Measurements from ENCODE around the gene PLD6. TPM values are rescaled to one million over a fixed set of nuclear protein-coding genes. Genes with fewer than 3 reads are reported as not detected.

Gene PLD6
- total RNA-seq, 4 donors from 2014 or later = 3.1 to 13.7 (median 6.9) TPM

- no peak overlapping the region for H3K27ac ChIP-seq (replicated peaks in 1 of 4)
- peaks cover 32 to 67% (median 65%) of the 10 kb centered on the region in 4 donors for H3K36me3 ChIP-seq
- DNase-seq (ENCODE audit: extremely low spot score) = no peak
- H3K9me3 ChIP-seq = no peaks in the 10 kb centered on the region
- WGBS = 94% methylated on average over 3 of the region's 3 CpGs
- H3K27me3 ChIP-seq = no peaks in the 10 kb centered on the region
- intact Hi-C loops (cut with DNase I) = no loop called here
- no peaks in the 10 kb centered on the region for H3K4me1 ChIP-seq
- no peak overlapping the region for H3K4me3 ChIP-seq
- TF ChIP-seq POLR2AphosphoS5 (IDR thresholded peaks at IDR 0.05) (no peak), EP300 (IDR thresholded peaks at IDR 0.05) (no peak), CTCF (IDR thresholded peaks at IDR 0.05) (no peak), POLR2A (IDR thresholded peaks at IDR 0.05; ENCODE audit: low read depth) (no peak)
Measured at GRCh38 chr17:17246879-17247278, 40.7 kb upstream of the PLD6 start.

- WGBS = 97% methylated on average over 5 of the region's 6 CpGs
- intact Hi-C loops (cut with DNase I) = no loop called here
Measured at GRCh38 chr17:17243163-17243562, 37.0 kb upstream of the PLD6 start.

GRCh38 chr17:17242246-17242645 lies 36.1 kb upstream of the PLD6 start:
- intact Hi-C loops (cut with DNase I) = no loop called here
- no peak overlapping the region for H3K27ac ChIP-seq (replicated peaks in 1 of 4)
- H3K4me3 ChIP-seq = no peak overlapping the region
- WGBS = 100% methylated on average over 6 of the region's 7 CpGs
- no peaks in the 10 kb centered on the region for H3K27me3 ChIP-seq
- peaks cover 18 to 23% (median 20%) of the 10 kb centered on the region in 4 donors for H3K36me3 ChIP-seq
- no peak for TF ChIP-seq POLR2A (IDR thresholded peaks at IDR 0.05; ENCODE audit: low read depth)
- no peak for TF ChIP-seq CTCF (IDR thresholded peaks at IDR 0.05)
- TF ChIP-seq EP300 (IDR thresholded peaks at IDR 0.05) = no peak
- TF ChIP-seq POLR2AphosphoS5 (IDR thresholded peaks at IDR 0.05) = no peak
- no peaks in the 10 kb centered on the region for H3K9me3 ChIP-seq
- peaks cover 0 to 10% (median 10%) of the 10 kb centered on the region in 4 donors for H3K4me1 ChIP-seq
- no peak for DNase-seq (ENCODE audit: extremely low spot score)

More at GRCh38 chr17:17243163-17243562, 37.0 kb upstream of the PLD6 start:
- no peak for TF ChIP-seq POLR2AphosphoS5 (IDR thresholded peaks at IDR 0.05)
- TF ChIP-seq CTCF (IDR thresholded peaks at IDR 0.05) = no peak
- no peak for TF ChIP-seq EP300 (IDR thresholded peaks at IDR 0.05)
- TF ChIP-seq POLR2A (IDR thresholded peaks at IDR 0.05; ENCODE audit: low read depth) = no peak
- Histone ChIP-seq H3K27ac (replicated peaks in 1 of 4) (no peak overlapping the region), H3K4me3 (no peak overlapping the region), H3K9me3 (no peaks in the 10 kb centered on the region), H3K4me1 (peaks cover 0 to 6% (median 5%) of the 10 kb centered on the region in 4 donors), H3K36me3 (peaks cover 27 to 32% (median 29%) of the 10 kb centered on the region in 4 donors), H3K27me3 (no peaks in the 10 kb centered on the region)
- no peak for DNase-seq (ENCODE audit: extremely low spot score)

- TF ChIP-seq POLR2AphosphoS5 (IDR thresholded peaks at IDR 0.05) (no peak), POLR2A (IDR thresholded peaks at IDR 0.05; ENCODE audit: low read depth) (no peak), EP300 (IDR thresholded peaks at IDR 0.05) (no peak), CTCF (IDR thresholded peaks at IDR 0.05) (no peak)
- Histone ChIP-seq H3K9me3 (no peaks in the 10 kb centered on the region), H3K36me3 (peaks cover 12 to 17% (median 14%) of the 10 kb centered on the region in 4 donors), H3K27me3 (no peaks in the 10 kb centered on the region), H3K4me3 (no peak overlapping the region), H3K4me1 (peaks cover 0 to 10% (median 10%) of the 10 kb centered on the region in 4 donors), H3K27ac (replicated peaks in 1 of 4) (no peak overlapping the region)
- WGBS = 85% methylated on average over 10 of the region's 10 CpGs
- intact Hi-C loops (cut with DNase I) = no loop called here
- no peak for DNase-seq (ENCODE audit: extremely low spot score)
Measured at GRCh38 chr17:17241656-17242055, 35.5 kb upstream of the PLD6 start.

- intact Hi-C loops (cut with DNase I) = loop anchor here (5.0 kb wide), 2 partner anchors 88 to 198 kb away; partner anchors contain the start of gene MPRIP
- Histone ChIP-seq H3K4me1 (peaks cover 12 to 26% (median 25%) of the 10 kb centered on the region in 4 donors), H3K27ac (replicated peaks in 1 of 4) (no peak overlapping the region), H3K36me3 (no peaks in the 10 kb centered on the region), H3K27me3 (no peaks in the 10 kb centered on the region), H3K9me3 (no peaks in the 10 kb centered on the region), H3K4me3 (no peak overlapping the region)
- no peak for DNase-seq (ENCODE audit: extremely low spot score)
- TF ChIP-seq CTCF (IDR thresholded peaks at IDR 0.05) (no peak), POLR2A (IDR thresholded peaks at IDR 0.05; ENCODE audit: low read depth) (no peak), POLR2AphosphoS5 (IDR thresholded peaks at IDR 0.05) (no peak), EP300 (IDR thresholded peaks at IDR 0.05) (no peak)
- 65% methylated on average over 1 of the region's 1 CpG for WGBS
Measured at GRCh38 chr17:17239832-17240231, 33.7 kb upstream of the PLD6 start.
